NCI-H345 treated with DMSO at 0.1 percent for 48 hours (cell line): Measurements from ENCODE around the gene RAD51D.
"Not testable (repeated sequence)": the region's sequence is repeated elsewhere in the genome, so short reads cannot be mapped to it uniquely, and the experiment has no call there.

Experiments
- DNase-seq: peaks from one replicate; lab custom pipeline; 2025; ENCODE audit not compliant: unreplicated experiment; lab: John Stamatoyannopoulos, UW

RAD51D gene

GRCh38 chr17:35119370-35120165 is at the start of gene RAD51D:
Gene RAD51D (minus strand): TSS chr17:35119860. CDS start chr17:35119613, 247 bp downstream.
- DNase-seq = peak; percentile 64

GRCh38 chr17:35167666-35168065 is 48.0 kb upstream of the RAD51D start:
- no peak for DNase-seq

GRCh38 chr17:35167046-35167445 is 47.4 kb upstream of the RAD51D start:
- no peak for DNase-seq

GRCh38 chr17:35166526-35166925 is 46.9 kb upstream of the RAD51D start:
- no peak for DNase-seq

DNA sequence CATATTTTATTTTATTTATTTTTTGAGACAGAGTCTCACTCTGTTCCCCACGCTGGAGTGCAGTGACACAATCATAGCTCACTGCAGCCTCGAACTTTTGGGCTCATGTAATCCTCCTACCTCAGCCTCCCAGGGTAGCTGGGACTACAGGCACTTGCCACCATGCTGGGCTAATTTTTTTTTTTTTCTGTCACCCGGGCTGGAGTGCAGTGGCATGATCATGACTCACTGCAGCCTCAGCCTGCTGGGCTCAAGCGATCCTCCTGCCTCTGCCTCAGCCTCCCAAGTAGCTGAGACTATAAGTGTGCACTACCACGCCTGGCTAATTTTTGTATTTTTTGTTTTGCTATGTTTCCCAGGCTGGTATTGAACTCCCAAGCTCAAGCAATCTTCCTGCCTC is 45.1 kb upstream of the RAD51D start:
- DNase-seq = no peak

DNA sequence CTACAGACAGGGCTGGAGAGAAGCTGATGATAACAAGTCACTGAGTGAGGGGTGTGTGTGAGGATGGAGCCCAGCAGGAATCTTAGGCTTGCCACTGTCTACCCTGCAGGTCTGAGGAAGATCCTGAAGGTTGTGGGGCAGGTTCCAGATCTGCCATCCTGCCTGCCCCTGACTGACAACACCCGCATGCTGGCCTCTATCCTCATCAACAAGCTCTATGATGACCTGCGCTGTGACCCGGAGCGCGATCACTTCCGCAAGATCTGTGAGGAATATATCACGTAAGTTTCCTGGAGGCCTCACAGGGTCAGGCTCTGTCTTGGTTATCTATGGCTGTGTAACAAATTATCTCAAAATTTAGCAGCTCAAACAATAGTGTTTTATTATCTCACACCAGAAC is 44.2 kb upstream of the RAD51D start:
- DNase-seq = no peak

GRCh38 chr17:35162755-35163154 is 43.1 kb upstream of the RAD51D start:
- DNase-seq = no peak

- DNase-seq = no peak
Measured at GRCh38 chr17:35161281-35161761, 41.7 kb upstream of the RAD51D start.

DNA sequence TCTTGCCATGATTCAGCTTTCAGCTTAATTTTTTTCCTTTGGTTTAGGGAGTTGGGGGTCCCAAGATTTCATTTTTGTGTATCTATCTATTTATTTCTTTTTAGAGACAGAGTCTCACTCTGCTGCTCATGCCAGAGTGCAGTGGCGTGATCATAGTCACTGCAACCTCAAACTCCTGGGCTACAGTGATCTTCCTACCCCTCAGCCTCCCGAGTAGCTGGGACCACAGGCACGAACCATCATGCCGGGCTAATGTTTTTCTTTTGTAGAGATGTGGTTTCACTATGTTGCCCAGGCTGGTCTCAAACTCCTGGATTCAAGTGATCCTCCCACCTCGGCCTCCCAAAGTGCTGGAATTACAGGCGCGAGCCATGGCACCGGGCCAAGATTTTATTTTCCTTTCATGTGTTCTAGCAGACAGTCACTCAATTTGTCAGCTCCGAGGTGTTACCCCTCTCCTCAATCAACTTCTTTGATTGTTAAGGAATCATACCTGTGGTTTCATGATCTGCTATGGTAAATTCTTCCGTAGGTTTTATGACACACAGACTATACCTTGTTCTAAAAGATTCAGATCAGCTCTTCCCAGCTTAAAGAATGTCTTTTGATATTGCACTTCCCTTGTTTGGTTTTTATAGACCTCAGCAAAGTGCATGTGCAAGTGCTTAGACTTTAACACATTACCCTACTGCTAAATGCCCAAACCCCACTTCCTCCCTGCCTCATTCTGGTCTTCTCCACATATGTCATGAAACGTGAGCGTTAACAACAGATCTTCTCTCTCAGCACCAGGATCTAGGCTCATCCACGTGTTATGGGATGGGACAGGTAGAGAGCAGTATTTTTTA is 40.9 kb upstream of the RAD51D start:
- no peak for DNase-seq

GRCh38 chr17:35159940-35160339 is 40.3 kb upstream of the RAD51D start:
- no peak for DNase-seq

DNA sequence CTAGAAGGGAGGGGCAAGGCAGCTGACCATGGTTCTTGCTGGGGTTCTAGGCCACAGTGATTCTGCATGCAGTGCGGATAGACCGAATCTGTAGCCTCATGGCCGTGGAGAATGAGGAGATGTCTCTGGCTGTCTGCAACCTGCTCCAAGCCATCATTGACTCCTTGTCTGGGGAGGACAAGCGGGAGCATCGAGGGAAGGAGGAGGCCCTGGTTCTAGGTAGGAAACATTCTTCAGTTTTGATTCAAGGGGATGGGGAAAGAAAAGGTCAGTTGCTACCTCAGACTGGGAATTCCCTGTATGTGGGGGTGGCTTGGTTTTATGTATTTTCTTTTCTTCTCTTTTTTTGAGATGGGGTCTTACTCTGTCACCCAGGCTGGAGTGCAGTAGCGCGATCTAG is 35.6 kb upstream of the RAD51D start:
- DNase-seq = no peak

DNA sequence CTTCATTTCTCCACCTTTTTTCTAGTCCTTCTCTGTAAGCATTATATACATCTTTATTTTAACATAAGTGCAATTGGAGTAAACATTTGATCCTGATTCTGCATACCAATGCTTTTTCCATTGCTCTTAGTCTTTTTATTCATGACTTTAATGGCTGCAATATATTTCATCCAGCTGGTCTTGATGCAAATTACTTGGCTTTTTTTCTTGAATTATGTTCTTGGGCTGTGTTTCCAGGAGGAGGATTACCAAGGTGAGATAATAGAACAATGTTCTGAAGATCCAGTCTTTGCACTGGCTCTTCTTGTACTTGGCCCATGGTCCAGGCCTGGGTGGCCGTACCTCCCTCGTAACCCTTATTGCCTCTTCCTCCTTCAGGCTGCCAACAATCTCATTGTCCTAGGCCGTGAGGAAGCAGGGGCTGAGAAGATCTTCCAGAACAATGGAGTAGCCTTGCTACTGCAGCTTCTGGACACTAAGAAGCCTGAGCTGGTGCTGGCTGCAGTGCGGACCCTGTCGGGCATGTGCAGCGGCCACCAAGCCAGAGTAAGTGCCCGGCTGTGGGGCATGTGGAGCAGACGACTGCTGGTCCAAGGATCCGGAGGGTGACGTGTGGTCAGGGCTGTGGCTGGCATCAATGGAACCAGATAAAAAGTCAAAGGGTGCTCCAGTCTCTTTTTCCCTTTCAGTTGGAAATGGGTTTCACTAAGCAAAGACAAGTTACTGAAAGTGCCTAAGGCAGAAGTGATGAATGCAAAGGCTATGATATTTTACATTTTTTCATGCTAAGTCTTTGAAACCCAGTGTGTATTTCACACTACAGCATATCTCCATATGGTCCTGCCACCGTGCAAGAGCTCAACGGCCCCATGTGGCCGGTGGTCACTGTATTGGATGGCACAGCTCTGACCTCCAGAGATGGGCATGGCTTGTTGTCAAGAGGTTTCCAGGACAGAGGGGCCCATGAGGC is 34.8 kb upstream of the RAD51D start:
- DNase-seq = no peak

- DNase-seq = no peak
Measured at GRCh38 chr17:35152421-35153140, 32.9 kb upstream of the RAD51D start.

- DNase-seq = not testable (repeated sequence)
Measured at GRCh38 chr17:35151080-35151479, 31.4 kb upstream of the RAD51D start.

GRCh38 chr17:35149941-35150340 is 30.3 kb upstream of the RAD51D start:
- DNase-seq = no peak

GRCh38 chr17:35148144-35148543 is 28.5 kb upstream of the RAD51D start:
- no peak for DNase-seq

- no peak for DNase-seq
Measured at GRCh38 chr17:35147375-35147905, 27.8 kb upstream of the RAD51D start, which contains the start of gene UNC45B. Gene UNC45B (plus strand): TSS chr17:35147817. CDS start chr17:35148264, 447 bp downstream.

GRCh38 chr17:35146214-35146833 is 26.7 kb upstream of the RAD51D start:
- no peak for DNase-seq

DNA sequence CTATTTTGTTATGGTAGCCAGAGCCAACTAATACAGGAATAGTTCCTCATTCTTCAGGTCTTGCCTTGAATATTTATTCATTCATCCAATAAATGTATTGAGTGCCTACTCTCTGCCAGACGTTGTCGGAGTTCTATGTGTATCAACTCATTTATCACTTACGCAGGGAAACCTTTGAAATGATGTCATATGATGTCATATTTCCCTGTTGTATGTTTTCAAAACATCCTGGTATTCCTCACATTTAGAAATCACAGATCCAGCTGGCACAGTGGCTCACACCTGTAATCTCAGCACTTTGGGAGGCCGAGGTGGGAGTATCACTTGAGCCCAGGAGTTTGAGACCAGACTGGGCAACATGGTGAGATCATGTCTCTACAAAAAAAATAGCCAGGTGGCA is 25.2 kb upstream of the RAD51D start:
- DNase-seq = no peak

DNA sequence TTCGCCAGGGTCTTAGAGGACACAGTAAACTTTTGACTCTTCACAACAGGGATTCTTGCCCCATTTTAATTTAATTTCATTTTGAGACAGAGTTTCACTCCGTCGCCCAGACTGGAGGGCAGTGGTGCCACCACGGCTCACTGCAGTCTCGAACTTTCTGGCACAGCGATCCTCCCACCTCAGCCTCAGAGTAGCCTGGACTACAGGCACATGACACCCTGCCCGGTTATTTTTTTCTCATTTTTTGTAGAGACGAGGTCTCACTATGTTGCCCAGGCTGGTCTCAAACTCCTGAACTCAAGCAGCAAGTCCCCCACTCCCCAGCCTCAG is 22.8 kb upstream of the RAD51D start:
- no peak for DNase-seq
